K562 (cell line): ENCODE measurements around the gene HARS2. TPM values are rescaled to one million over a fixed set of nuclear protein-coding genes. Genes with fewer than 3 reads are reported as not detected.

Experiments used
- AFF4 ChIP-seq: sonication (generic); formaldehyde crosslinking; IDR thresholded peaks from 2 replicates; pipeline ENCODE4 v1.8.0; 2023; ENCODE audit warnings: mild to moderate bottlenecking, missing genetic modification reagents
- E2F8 ChIP-seq: fragments of 450-650 bp; IDR thresholded peaks from 2 replicates; pipeline ENCODE4 v1.7.1; 2018; ENCODE audit warnings: mild to moderate bottlenecking, low read depth; ENCODE audit not compliant: partially characterized antibody
- GABPB1 ChIP-seq: sonication (generic); formaldehyde crosslinking; IDR thresholded peaks from 2 replicates; pipeline ENCODE4 v1.8.0; 2022; ENCODE audit warnings: mild to moderate bottlenecking, missing genetic modification reagents
- JUND ChIP-seq, 2 experiments: IDR thresholded peaks; 2 replicates in 1 of 2; 3 replicates in 1 of 2; pipeline ENCODE4 v1.6.1; 2011; ENCODE audit warnings: borderline replicate concordance in 2 of 2, low read depth in 2 of 2, low read length in 2 of 2, improper control_type of control experiment in 1 of 2, missing biosample characterization in 1 of 2, missing genetic modification characterization in 1 of 2, missing genetic modification reagents in 1 of 2
- NR4A1 ChIP-seq, 2 experiments: fragments of 250-450 bp in 1 of 2; fragments of 450-650 bp in 1 of 2; sonication (Bioruptor Pico) in 1 of 2; IDR thresholded peaks; 2 replicates each; pipeline versions ENCODE4 v1.4.0 to v1.6.1; 2016 to 2020; ENCODE audit warnings: mild to moderate bottlenecking in 2 of 2, missing compliant biosample characterization in 1 of 2, missing genetic modification characterization in 1 of 2, moderate library complexity in 1 of 2
- OTX1 ChIP-seq: fragments of 450-650 bp; formaldehyde crosslinking; IDR thresholded peaks from 2 replicates; pipeline ENCODE4 v1.4.0; 2022; ENCODE audit warnings: mild to moderate bottlenecking
- PHF8 ChIP-seq: fragments of 200-600 bp; sonication (generic); IDR thresholded peaks from 2 replicates; pipeline ENCODE4 v1.6.1; 2012; ENCODE audit warnings: mixed run types, mild to moderate bottlenecking, inconsistent platforms, low read length, moderate library complexity, borderline replicate concordance
- POLR2A ChIP-seq: fragments of 450-650 bp; conservative IDR thresholded peaks from 2 replicates; pipeline ENCODE4 v1.6.1; 2016
- POLR2H ChIP-seq: IDR thresholded peaks from 2 replicates; pipeline ENCODE4 v1.6.1; 2016; ENCODE audit warnings: missing genetic modification characterization, low read depth, mild to moderate bottlenecking, control low read depth, missing compliant biosample characterization, moderate library complexity
- RBM25 ChIP-seq: fragments of 200-400 bp; formaldehyde crosslinking; IDR thresholded peaks from 2 replicates; pipeline ENCODE4 v1.6.1; 2018; ENCODE audit warnings: low read length, low read depth, moderate library complexity; ENCODE audit not compliant: severe bottlenecking
- TCF7 ChIP-seq: sonication (generic); IDR thresholded peaks from 2 replicates; pipeline ENCODE4 v1.6.1; 2016; ENCODE audit warnings: antibody characterized with exemption, borderline replicate concordance
- TEAD1 ChIP-seq, 2 experiments: fragments of 450-650 bp in 1 of 2; sonication (generic) in 1 of 2; formaldehyde crosslinking; IDR thresholded peaks; 2 replicates each; pipeline versions ENCODE4 v1.4.0 to v1.8.0; 2020 to 2022; ENCODE audit warnings: mild to moderate bottlenecking in 2 of 2, missing genetic modification reagents in 1 of 2
- ZBED1 ChIP-seq: IDR thresholded peaks from 2 replicates; pipeline ENCODE4 v1.6.1; 2014
- polyA plus RNA-seq, 8 experiments: library from polyadenylated mRNA; depleted of rRNA in 4 of 8; stranded (reverse) in 5 of 8; unstranded in 3 of 8; fragments of >200 nt; fragmentation: Nextera tagmentation in 2 of 8; fragmentation: Illumina TruSeq in 1 of 8; extraction: Ambion mirVana in 2 of 8; extraction: Trizol in 1 of 8; gene quantifications; 2 replicates each; pipeline versions ENCODE4 v1.2.1 to v1.2.3, GENCODE V29; 2011 to 2014; ENCODE audit warnings: inconsistent platforms in 1 of 8, missing spikeins in 1 of 8
- total RNA-seq, 7 experiments: library from RNA; depleted of rRNA in 6 of 7; stranded (reverse); fragments of >200 nt in 6 of 7; fragmentation: Illumina TruSeq in 2 of 7; extraction: Trizol in 2 of 7; gene quantifications; 2 replicates each; pipeline versions ENCODE4 v1.2.1 to v1.2.3, GENCODE V29; 2011 to 2021; ENCODE audit warnings: low replicate concordance in 1 of 7
- TF ChIP-seq, protein P1 (sequence below): sonication (generic); formaldehyde crosslinking; IDR thresholded peaks from 2 replicates; pipeline ENCODE4 v1.8.0; 2023; ENCODE audit warnings: mild to moderate bottlenecking, missing genetic modification reagents
- TF ChIP-seq, protein P2 (sequence below): fragments of 200-800 bp; sonication (Bioruptor generic); IDR thresholded peaks from 2 replicates; pipeline ENCODE4 v1.6.1; 2017; ENCODE audit warnings: missing genetic modification characterization, missing compliant biosample characterization

The HARS2 gene
- total and polyA plus RNA-seq, 9 of the 15 experiments (the other 6 are each of a cell fraction or from before 2014, with no cell fraction given): 8.5 to 41.6 (median 27.1) TPM

DNA sequence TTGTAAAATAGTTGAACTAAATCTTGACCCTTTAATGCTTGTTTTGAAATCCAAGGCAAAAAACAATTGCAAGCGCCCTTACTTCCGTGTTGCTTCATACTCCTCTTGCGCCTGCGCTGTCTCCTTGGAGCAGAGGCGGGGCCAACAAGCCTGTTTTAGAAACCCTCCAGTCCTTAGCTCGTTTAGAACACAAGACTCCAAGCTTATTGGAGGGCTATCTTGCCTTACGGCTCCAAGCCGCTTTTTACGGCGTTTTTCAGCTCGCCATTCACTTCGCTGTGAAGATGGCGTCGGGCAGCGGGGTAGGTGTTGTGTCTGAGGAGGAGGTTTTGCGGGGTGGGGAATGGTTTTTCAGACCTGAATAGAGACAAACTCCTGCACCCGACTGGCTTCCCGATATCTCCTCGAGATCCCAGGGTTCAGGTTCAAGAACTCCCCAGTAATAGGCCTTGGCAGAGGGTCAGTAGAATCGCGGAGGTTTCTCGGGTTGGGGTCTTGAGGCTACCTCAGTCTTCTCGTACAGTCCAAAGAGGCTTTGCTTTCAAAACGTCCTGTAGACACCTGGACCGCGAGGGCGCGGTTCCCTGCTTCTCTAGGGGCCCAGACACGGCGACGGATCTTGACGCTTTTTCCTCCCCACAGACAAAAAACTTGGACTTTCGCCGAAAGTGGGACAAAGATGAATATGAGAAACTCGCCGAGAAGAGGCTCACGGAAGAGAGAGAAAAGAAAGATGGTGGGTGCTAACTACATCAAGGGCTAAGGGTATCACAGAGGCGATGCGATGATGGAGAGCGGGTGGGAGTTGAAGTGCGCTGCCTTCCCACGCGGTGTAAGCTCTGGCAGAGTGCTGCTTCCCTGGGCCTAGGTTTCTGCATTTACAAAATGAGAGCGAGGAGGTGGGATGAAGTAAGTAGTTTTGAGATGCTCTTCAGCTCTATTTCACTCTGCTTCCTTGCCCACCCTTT is 9.2 kb downstream of the HARS2 start, which contains the start of gene ZMAT2 (continued):
- TF ChIP-seq RBM25 (peak; percentile 15), GABPB1 (peak; percentile 53; the same call in 1 of the 2 replicates), TCF7 (peak; percentile 69), TEAD1 (CRISPR knock-in tag; IDR thresholded peaks at IDR 0.05) (0 out of 4 replicates have a peak, but pooled peaks of 1 of the 2 experiments have one; percentile 59), POLR2A (peak; percentile 93), E2F8 (peak; percentile 97), ZBED1 (peak; percentile 71; the same call in 1 of the 2 replicates), OTX1 (0 out of 2 replicates have a peak, but pooled peaks have one; percentile 22), JUND (IDR thresholded peaks at IDR 0.05; ENCODE audit: borderline replicate concordance, low read depth, low read length) (peak; percentile 51), JUND (tag; IDR thresholded peaks at IDR 0.05; ENCODE audit: borderline replicate concordance, low read depth, low read length) (no peak; the same call in 2 of the 3 replicates), AFF4 (0 out of 2 replicates have a peak, but pooled peaks have one; percentile 21), POLR2H (0 out of 2 replicates have a peak, but pooled peaks have one; percentile 38), PHF8 (peak; percentile 84; the same call in 1 of the 2 replicates), NR4A1 (CRISPR knock-in tag; IDR thresholded peaks at IDR 0.05) (no peak), NR4A1 (tag; IDR thresholded peaks at IDR 0.05) (no peak)
- TF ChIP-seq, protein P1, sequence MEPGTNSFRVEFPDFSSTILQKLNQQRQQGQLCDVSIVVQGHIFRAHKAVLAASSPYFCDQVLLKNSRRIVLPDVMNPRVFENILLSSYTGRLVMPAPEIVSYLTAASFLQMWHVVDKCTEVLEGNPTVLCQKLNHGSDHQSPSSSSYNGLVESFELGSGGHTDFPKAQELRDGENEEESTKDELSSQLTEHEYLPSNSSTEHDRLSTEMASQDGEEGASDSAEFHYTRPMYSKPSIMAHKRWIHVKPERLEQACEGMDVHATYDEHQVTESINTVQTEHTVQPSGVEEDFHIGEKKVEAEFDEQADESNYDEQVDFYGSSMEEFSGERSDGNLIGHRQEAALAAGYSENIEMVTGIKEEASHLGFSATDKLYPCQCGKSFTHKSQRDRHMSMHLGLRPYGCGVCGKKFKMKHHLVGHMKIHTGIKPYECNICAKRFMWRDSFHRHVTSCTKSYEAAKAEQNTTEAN (CRISPR knock-in tag): 0 out of 2 replicates have a peak, but pooled peaks have one; percentile 33
- TF ChIP-seq, protein P2, sequence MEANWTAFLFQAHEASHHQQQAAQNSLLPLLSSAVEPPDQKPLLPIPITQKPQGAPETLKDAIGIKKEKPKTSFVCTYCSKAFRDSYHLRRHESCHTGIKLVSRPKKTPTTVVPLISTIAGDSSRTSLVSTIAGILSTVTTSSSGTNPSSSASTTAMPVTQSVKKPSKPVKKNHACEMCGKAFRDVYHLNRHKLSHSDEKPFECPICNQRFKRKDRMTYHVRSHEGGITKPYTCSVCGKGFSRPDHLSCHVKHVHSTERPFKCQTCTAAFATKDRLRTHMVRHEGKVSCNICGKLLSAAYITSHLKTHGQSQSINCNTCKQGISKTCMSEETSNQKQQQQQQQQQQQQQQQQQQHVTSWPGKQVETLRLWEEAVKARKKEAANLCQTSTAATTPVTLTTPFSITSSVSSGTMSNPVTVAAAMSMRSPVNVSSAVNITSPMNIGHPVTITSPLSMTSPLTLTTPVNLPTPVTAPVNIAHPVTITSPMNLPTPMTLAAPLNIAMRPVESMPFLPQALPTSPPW: peak; percentile 31; the same call in 1 of the 2 replicates
